Activated CD8-positive, alpha-beta memory T cell treated with anti-CD3 and anti-CD28 coated beads, Interleukin-2, amount 50 U/mL, for 4 hours (primary cell): ENCODE data around the gene STAC2.

Experiments
- DNase-seq: peaks from one replicate; pipeline ENCODE4 v3.0.0-alpha.2; 2020

Gene STAC2

GRCh38 chr17:39209317-39210092 lies 16.2 kb downstream of the STAC2 start:
- peak; percentile 90 for DNase-seq

GRCh38 chr17:39208893-39209292 lies 16.9 kb downstream of the STAC2 start:
- no peak for DNase-seq

GRCh38 chr17:39208136-39208535 lies 17.6 kb downstream of the STAC2 start:
- DNase-seq, result peak; percentile 55

- DNase-seq, result no peak
Measured at GRCh38 chr17:39205112-39205526, 20.6 kb downstream of the STAC2 start.

GRCh38 chr17:39204245-39204644 lies 21.5 kb downstream of the STAC2 start:
- DNase-seq, result no peak

- no peak for DNase-seq
Measured at GRCh38 chr17:39200957-39201510, 24.7 kb downstream of the STAC2 start.

- peak; percentile 79 for DNase-seq
Measured at GRCh38 chr17:39200070-39200879, 25.5 kb downstream of the STAC2 start, which contains the start of gene RPL19. TSS of gene RPL19 (plus strand) at chr17:39200283. CDS start at chr17:39200345, 62 bp downstream.

- DNase-seq, result peak; percentile 83
Measured at GRCh38 chr17:39199820-39200069, 26.0 kb downstream of the STAC2 start.

- DNase-seq, result no peak
Measured at GRCh38 chr17:39198186-39198566, 27.6 kb downstream of the STAC2 start.

- peak; percentile 66 for DNase-seq
Measured at GRCh38 chr17:39197380-39198185, 28.2 kb downstream of the STAC2 start, which contains the start of gene CACNB1. TSS of gene CACNB1 (minus strand) at chr17:39197669. CDS start at chr17:39197495, 174 bp downstream.

- DNase-seq, result peak; percentile 30
Measured at GRCh38 chr17:39196808-39197291, 28.9 kb downstream of the STAC2 start.

GRCh38 chr17:39196241-39196807 lies 29.4 kb downstream of the STAC2 start:
- no peak for DNase-seq

GRCh38 chr17:39195568-39196160 lies 30.1 kb downstream of the STAC2 start:
- no peak for DNase-seq

- DNase-seq, result no peak
Measured at GRCh38 chr17:39194985-39195524, 30.7 kb downstream of the STAC2 start.

GRCh38 chr17:39194089-39194984 lies 31.4 kb downstream of the STAC2 start:
- no peak for DNase-seq

GRCh38 chr17:39193346-39193745 lies 32.4 kb downstream of the STAC2 start:
- no peak for DNase-seq

- no peak for DNase-seq
Measured at GRCh38 chr17:39192901-39193300, 32.8 kb downstream of the STAC2 start.

GRCh38 chr17:39191750-39192510 lies 33.8 kb downstream of the STAC2 start:
- no peak for DNase-seq

- DNase-seq, result no peak
Measured at GRCh38 chr17:39187152-39187830, 38.5 kb downstream of the STAC2 start.
